Sigmoid colon (tissue), 7 donors: Measurements from ENCODE around the gene PRKG1. TPM values are rescaled to one million over a fixed set of nuclear protein-coding genes. Genes with fewer than 3 reads are reported as not detected.

Experiments used
- DNase-seq: peaks from one replicate; pipeline ENCODE4 v3.0.0-alpha.2; 2019
- H3K27ac ChIP-seq, 4 donors: fragments of 200-600 bp; sonication (generic); one replicate each; pipeline ENCODE4 v1.5.1; 2016 to 2019; ENCODE audit warnings: mild to moderate bottlenecking in 1 of 4
- H3K27me3 ChIP-seq, 3 donors: fragments of 200-600 bp; sonication (generic); one replicate each; pipeline ENCODE4 v1.5.1; 2019; ENCODE audit warnings: mild to moderate bottlenecking in 1 of 3
- H3K36me3 ChIP-seq, 4 donors: fragments of 200-600 bp; sonication (generic); one replicate each; pipeline ENCODE4 v1.5.1; 2016 to 2019
- H3K4me1 ChIP-seq, 4 donors: fragments of 200-600 bp; sonication (generic); one replicate each; pipeline ENCODE4 v1.5.1; 2017 to 2019
- H3K4me3 ChIP-seq, 4 donors: fragments of 200-600 bp; sonication (generic); one replicate each; pipeline ENCODE4 v1.5.1; 2017 to 2019; ENCODE audit warnings: mild to moderate bottlenecking in 2 of 4, moderate library complexity in 1 of 4
- H3K9me3 ChIP-seq, 4 donors: fragments of 200-600 bp in 3 of 4; sonication (generic) in 3 of 4; one replicate each; pipeline versions ENCODE4 v1.5.1 to v1.6.1; 2013 to 2019
- EP300 ChIP-seq, 4 donors: sonication (generic); formaldehyde crosslinking; IDR thresholded peaks; one replicate each; pipeline ENCODE4 v1.6.1; 2017; ENCODE audit warnings: antibody characterized with exemption in 4 of 4
- POLR2A ChIP-seq, 2 donors: fragments of 450-650 bp; IDR thresholded peaks; one replicate each; pipeline ENCODE4 v1.6.1; 2016; ENCODE audit warnings: antibody characterized with exemption in 2 of 2, mild to moderate bottlenecking in 2 of 2, moderate library complexity in 2 of 2
- POLR2AphosphoS5 ChIP-seq, 4 donors: sonication (generic); formaldehyde crosslinking; IDR thresholded peaks; one replicate each; pipeline ENCODE4 v1.6.1; 2017; ENCODE audit warnings: antibody characterized with exemption in 4 of 4
- WGBS, 2 donors: extraction: QIAGEN DNeasy Blood & Tissue Kit; methylation state at CpG; one replicate each; pipeline ENCODE4 v1.1.7; 2013; 5-methylcytosine and 5-hydroxymethylcytosine counted together
- intact Hi-C: fragments of 100-400 bp; cut with DNase I; formaldehyde crosslinking; loops from one replicate; pipeline ENCODE4 v1.15.1; 2023
- polyA plus RNA-seq, 3 donors: library from polyadenylated mRNA; stranded (reverse); fragments of 200-250 nt; gene quantifications; one replicate each; pipeline ENCODE4 v1.2.3, GENCODE V29; 2013
- total RNA-seq, 4 donors: library from RNA; depleted of rRNA; stranded (reverse); fragments of >200 nt; gene quantifications; one replicate each; pipeline ENCODE4 v1.1.0, GENCODE V29; 2016
- TF ChIP-seq, protein P1 (sequence below), 4 experiments: fragments of 450-650 bp in 3 of 4; fragments of 200-600 bp in 1 of 4; IDR thresholded peaks; one replicate each; pipeline ENCODE4 v1.5.1; 2016 to 2019; ENCODE audit warnings: antibody characterized with exemption in 4 of 4, mild to moderate bottlenecking in 3 of 4, moderate library complexity in 2 of 4
- donor health status: healthy with polysubstance abuse.
- donor health status: Bipolar disorder and iron deficiency.
- donor health status: healthy.

The PRKG1 gene
- total and polyA plus RNA-seq, 7 donors: 3.7 to 92.9 (median 60.2) TPM

DNA sequence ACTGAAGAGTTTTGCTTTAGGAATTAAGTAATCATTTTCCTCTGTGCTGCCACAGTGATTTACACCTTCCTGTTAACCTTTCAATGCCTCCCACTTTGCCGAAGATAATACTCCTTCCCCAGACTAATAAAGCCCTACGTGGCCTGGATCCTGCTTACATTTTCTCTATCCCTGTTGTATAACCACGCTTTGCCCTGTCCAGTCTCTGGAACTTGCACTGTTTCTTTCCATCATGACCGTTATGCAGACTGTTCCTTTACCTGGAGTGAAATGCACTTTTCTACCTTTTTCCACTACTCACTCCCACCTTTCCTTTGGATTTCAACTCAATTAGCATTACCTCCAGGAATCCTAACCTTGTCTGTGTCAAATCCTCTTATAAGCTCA lies 154.4 kb downstream of the PRKG1 start:
- no peaks in the 10 kb centered on the region for H3K9me3 ChIP-seq
- peaks cover 0 to 70% (median 56%) of the 10 kb centered on the region in 4 donors for H3K4me1 ChIP-seq
- no peaks in the 10 kb centered on the region for H3K36me3 ChIP-seq
- no peak overlapping the region for H3K4me3 ChIP-seq
- TF ChIP-seq EP300 (IDR thresholded peaks at IDR 0.05): no peak
- TF ChIP-seq POLR2A (IDR thresholded peaks at IDR 0.05): no peak
- TF ChIP-seq, protein P1, sequence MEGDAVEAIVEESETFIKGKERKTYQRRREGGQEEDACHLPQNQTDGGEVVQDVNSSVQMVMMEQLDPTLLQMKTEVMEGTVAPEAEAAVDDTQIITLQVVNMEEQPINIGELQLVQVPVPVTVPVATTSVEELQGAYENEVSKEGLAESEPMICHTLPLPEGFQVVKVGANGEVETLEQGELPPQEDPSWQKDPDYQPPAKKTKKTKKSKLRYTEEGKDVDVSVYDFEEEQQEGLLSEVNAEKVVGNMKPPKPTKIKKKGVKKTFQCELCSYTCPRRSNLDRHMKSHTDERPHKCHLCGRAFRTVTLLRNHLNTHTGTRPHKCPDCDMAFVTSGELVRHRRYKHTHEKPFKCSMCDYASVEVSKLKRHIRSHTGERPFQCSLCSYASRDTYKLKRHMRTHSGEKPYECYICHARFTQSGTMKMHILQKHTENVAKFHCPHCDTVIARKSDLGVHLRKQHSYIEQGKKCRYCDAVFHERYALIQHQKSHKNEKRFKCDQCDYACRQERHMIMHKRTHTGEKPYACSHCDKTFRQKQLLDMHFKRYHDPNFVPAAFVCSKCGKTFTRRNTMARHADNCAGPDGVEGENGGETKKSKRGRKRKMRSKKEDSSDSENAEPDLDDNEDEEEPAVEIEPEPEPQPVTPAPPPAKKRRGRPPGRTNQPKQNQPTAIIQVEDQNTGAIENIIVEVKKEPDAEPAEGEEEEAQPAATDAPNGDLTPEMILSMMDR (IDR thresholded peaks at IDR 0.05): no peak
- no peak for TF ChIP-seq POLR2AphosphoS5 (IDR thresholded peaks at IDR 0.05)
- H3K27ac ChIP-seq: peak overlapping the region; percentile 11 to 74 (median 58)
- H3K27me3 ChIP-seq: no peaks in the 10 kb centered on the region
- no peak for DNase-seq
- intact Hi-C loops: loop anchor here (5.0 to 10.0 kb wide), 3 partner anchors 136 to 476 kb away; no protein-coding TSS in a partner anchor
- 64 to 81% methylated on average over 4 of the region's 4 CpGs for WGBS, 2 donors

DNA sequence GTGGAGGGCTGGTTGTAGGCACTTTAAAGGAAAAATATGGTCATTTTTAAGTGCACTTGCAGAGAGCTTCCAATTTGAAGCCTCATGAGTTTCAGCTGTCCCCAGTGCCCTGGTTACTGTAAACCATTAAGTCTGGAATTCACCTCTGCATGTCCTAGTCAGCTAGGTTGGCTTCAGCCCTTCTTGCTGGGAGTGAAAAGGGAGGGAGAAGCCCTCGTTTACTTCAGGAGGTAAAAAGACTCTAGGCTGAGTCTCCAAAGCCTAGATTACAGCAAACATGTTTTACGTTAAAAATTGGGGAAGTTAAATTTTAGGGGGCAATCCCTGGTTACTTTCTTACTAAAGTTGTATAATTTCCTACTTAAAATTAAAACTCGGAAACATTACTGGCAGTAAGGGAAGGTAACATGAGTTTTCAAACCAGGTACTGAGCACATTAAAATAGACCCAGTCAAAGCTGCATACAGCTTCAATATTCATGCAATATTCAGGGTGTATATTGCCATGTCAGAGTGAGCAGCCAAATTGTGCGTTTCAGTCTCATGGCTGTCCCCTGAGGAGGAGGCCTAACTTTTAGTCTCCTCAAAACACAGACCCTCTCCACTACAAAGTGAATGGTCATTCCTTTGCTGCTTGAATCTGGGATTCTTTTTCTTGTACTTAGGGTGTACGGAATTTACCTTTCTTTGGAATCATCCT lies 156.7 kb downstream of the PRKG1 start:
- WGBS, 2 donors: 71 to 72% methylated on average over 5 of the region's 5 CpGs
- Histone ChIP-seq H3K4me1 (peaks cover 0 to 53% (median 42%) of the 10 kb centered on the region in 4 donors), H3K27me3 (no peaks in the 10 kb centered on the region), H3K36me3 (no peaks in the 10 kb centered on the region), H3K4me3 (no peak overlapping the region), H3K27ac (peak overlapping the region in 3 of 4 donors; percentile 33 to 78 (median 74)), H3K9me3 (no peaks in the 10 kb centered on the region)
- peak in 3 of 4 donors; percentile 44 to 74 (median 64) for TF ChIP-seq POLR2AphosphoS5 (IDR thresholded peaks at IDR 0.05)
- TF ChIP-seq POLR2A (IDR thresholded peaks at IDR 0.05): no peak
- DNase-seq: no peak
- intact Hi-C loops: no loop called here

GRCh38 chr10:51231754-51232153 lies 157.5 kb downstream of the PRKG1 start:
- DNase-seq: no peak
- TF ChIP-seq, protein P1 (IDR thresholded peaks at IDR 0.05): no peak
- TF ChIP-seq POLR2AphosphoS5 (IDR thresholded peaks at IDR 0.05) (peak; percentile 18 to 62 (median 40)), POLR2A (IDR thresholded peaks at IDR 0.05) (no peak), EP300 (IDR thresholded peaks at IDR 0.05) (peak in 2 of 4 donors; percentile 36 to 50)
- no peaks in the 10 kb centered on the region for H3K36me3 ChIP-seq
- peak overlapping the region in 3 of 4 donors; percentile 33 to 78 (median 74) for H3K27ac ChIP-seq
- H3K27me3 ChIP-seq: no peaks in the 10 kb centered on the region
- peaks cover 0 to 53% (median 42%) of the 10 kb centered on the region in 4 donors for H3K4me1 ChIP-seq
- WGBS, 2 donors: 10 to 53% methylated on average over 1 of the region's 1 CpG
- H3K9me3 ChIP-seq: no peaks in the 10 kb centered on the region
- intact Hi-C loops: no loop called here
- H3K4me3 ChIP-seq: no peak overlapping the region

GRCh38 chr10:51233337-51234100 lies 159.2 kb downstream of the PRKG1 start:
- 92 to 96% methylated on average over 3 of the region's 3 CpGs for WGBS, 2 donors
- no peaks in the 10 kb centered on the region for H3K36me3 ChIP-seq
- H3K4me3 ChIP-seq: no peak overlapping the region
- peaks cover 0 to 38% (median 29%) of the 10 kb centered on the region in 4 donors for H3K4me1 ChIP-seq
- DNase-seq: no peak
- intact Hi-C loops: no loop called here
- no peak for TF ChIP-seq POLR2AphosphoS5 (IDR thresholded peaks at IDR 0.05)
- TF ChIP-seq, protein P1 (IDR thresholded peaks at IDR 0.05): no peak
- no peak for TF ChIP-seq EP300 (IDR thresholded peaks at IDR 0.05)
- TF ChIP-seq POLR2A (IDR thresholded peaks at IDR 0.05): no peak
- H3K27ac ChIP-seq: no peak overlapping the region
- H3K27me3 ChIP-seq: no peaks in the 10 kb centered on the region
- no peaks in the 10 kb centered on the region for H3K9me3 ChIP-seq

GRCh38 chr10:51235865-51236264 lies 161.6 kb downstream of the PRKG1 start:
- no peaks in the 10 kb centered on the region for H3K36me3 ChIP-seq
- H3K9me3 ChIP-seq: no peaks in the 10 kb centered on the region
- H3K4me1 ChIP-seq: peaks cover 0 to 21% (median 18%) of the 10 kb centered on the region in 4 donors
- TF ChIP-seq EP300 (IDR thresholded peaks at IDR 0.05) (no peak), POLR2A (IDR thresholded peaks at IDR 0.05) (no peak), POLR2AphosphoS5 (IDR thresholded peaks at IDR 0.05) (no peak)
- TF ChIP-seq, protein P1 (IDR thresholded peaks at IDR 0.05): no peak
- intact Hi-C loops: no loop called here
- H3K4me3 ChIP-seq: no peak overlapping the region
- no peak overlapping the region for H3K27ac ChIP-seq
- no peak for DNase-seq
- no peaks in the 10 kb centered on the region for H3K27me3 ChIP-seq
- 92 to 99% methylated on average over 1 of the region's 1 CpG for WGBS, 2 donors
